BLaER1 (cell line): ENCODE measurements around the gene MAST4.

ENCODE experiments used
- H3K27ac ChIP-seq: shearing (Covaris generic); formaldehyde crosslinking; 2 replicates; pipeline ENCODE4 v1.8.1; 2022
- H3K27me3 ChIP-seq: shearing (Covaris generic); formaldehyde crosslinking; 2 replicates; pipeline ENCODE4 v1.8.1; 2022
- H3K36me3 ChIP-seq: shearing (Covaris generic); formaldehyde crosslinking; 2 replicates; pipeline ENCODE4 v1.8.1; 2022
- H3K4me1 ChIP-seq: shearing (Covaris generic); formaldehyde crosslinking; 2 replicates; pipeline ENCODE4 v1.8.1; 2022
- H3K4me2 ChIP-seq: shearing (Covaris generic); formaldehyde crosslinking; 2 replicates; pipeline ENCODE4 v1.8.1; 2022
- H3K4me3 ChIP-seq: shearing (Covaris generic); formaldehyde crosslinking; 2 replicates; pipeline ENCODE4 v1.8.1; 2022
- H3K9ac ChIP-seq: shearing (Covaris generic); formaldehyde crosslinking; 2 replicates; pipeline ENCODE4 v1.8.1; 2022
- H3K9me3 ChIP-seq: shearing (Covaris generic); formaldehyde crosslinking; 2 replicates; pipeline ENCODE4 v1.8.1; 2022
- H4K20me1 ChIP-seq: shearing (Covaris generic); formaldehyde crosslinking; 2 replicates; pipeline ENCODE4 v1.8.1; 2022
- Cebpa-rat ChIP-seq: shearing (Covaris generic); IDR thresholded peaks from 2 replicates; pipeline ENCODE4 v1.8.1; 2022

The MAST4 gene

GRCh38 chr5:66639037-66639436 is 42.8 kb downstream of the MAST4 start:
- H3K27me3 ChIP-seq = no peaks in the 10 kb centered on the region
- H3K4me2 ChIP-seq = no peak overlapping the region
- H3K27ac ChIP-seq = no peak overlapping the region
- no peaks in the 10 kb centered on the region for H3K9me3 ChIP-seq
- H4K20me1 ChIP-seq = no peaks in the 10 kb centered on the region
- TF ChIP-seq Cebpa-rat = no peak
- no peak overlapping the region for H3K4me3 ChIP-seq
- H3K9ac ChIP-seq = no peak overlapping the region
- H3K36me3 ChIP-seq = no peaks in the 10 kb centered on the region
- H3K4me1 ChIP-seq = peaks cover 8% of the 10 kb centered on the region; the same call in 1 of the 2 replicates

DNA sequence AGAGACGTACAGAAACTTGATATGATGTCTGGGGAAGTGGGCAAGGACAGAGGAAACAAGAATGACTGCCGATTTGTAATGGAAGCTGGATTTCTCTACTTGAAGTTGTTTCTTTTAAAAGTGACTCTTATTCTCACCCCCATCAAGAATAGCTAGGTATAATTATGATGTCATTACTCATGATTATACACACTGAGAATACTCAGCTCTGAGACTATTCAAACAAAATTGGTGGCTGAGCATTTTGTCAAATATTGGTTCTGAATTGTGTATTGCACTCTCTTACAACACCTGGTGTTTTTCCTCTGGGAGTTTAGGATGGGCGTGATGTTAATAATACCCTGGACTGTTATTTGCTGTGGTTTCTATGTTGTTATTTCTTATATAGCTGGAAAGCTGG is 46.3 kb downstream of the MAST4 start:
- Histone ChIP-seq H3K9ac (no peak overlapping the region), H3K36me3 (no peaks in the 10 kb centered on the region), H3K9me3 (no peaks in the 10 kb centered on the region), H3K4me3 (no peak overlapping the region), H3K27ac (no peak overlapping the region), H3K4me1 (peaks cover 8% of the 10 kb centered on the region; the same call in 1 of the 2 replicates), H3K27me3 (no peaks in the 10 kb centered on the region), H4K20me1 (no peaks in the 10 kb centered on the region), H3K4me2 (no peak overlapping the region)
- TF ChIP-seq Cebpa-rat = no peak

- no peak overlapping the region for H3K4me2 ChIP-seq
- H4K20me1 ChIP-seq = no peaks in the 10 kb centered on the region
- H3K27ac ChIP-seq = no peak overlapping the region
- H3K4me1 ChIP-seq = peaks cover 8% of the 10 kb centered on the region; the same call in 1 of the 2 replicates
- TF ChIP-seq Cebpa-rat = no peak
- H3K4me3 ChIP-seq = no peak overlapping the region
- H3K9ac ChIP-seq = no peak overlapping the region
- H3K27me3 ChIP-seq = no peaks in the 10 kb centered on the region
- no peaks in the 10 kb centered on the region for H3K9me3 ChIP-seq
- H3K36me3 ChIP-seq = no peaks in the 10 kb centered on the region
Measured at GRCh38 chr5:66643387-66643786, 47.2 kb downstream of the MAST4 start.

DNA sequence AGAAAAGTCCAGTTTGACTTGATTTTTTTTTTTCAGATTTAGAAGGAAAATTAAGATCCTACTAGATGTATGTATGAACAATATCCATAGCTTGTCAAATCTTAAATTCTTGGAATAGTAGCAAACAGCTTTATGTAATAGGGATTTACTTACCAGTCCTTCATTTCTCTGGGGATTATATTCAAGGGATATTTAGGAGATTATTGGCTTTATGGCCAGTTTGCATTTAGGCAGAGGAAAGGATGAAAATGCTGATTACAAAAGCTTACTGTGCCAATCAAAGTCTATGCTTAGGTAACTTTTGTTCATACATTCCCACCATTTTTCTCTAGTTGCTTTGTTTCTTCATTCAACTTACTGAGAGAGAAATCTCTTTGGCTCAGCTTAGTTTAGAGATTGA is 47.9 kb downstream of the MAST4 start:
- H3K9me3 ChIP-seq = no peaks in the 10 kb centered on the region
- H3K27ac ChIP-seq = no peak overlapping the region
- H3K27me3 ChIP-seq = no peaks in the 10 kb centered on the region
- no peak overlapping the region for H3K4me2 ChIP-seq
- H3K4me1 ChIP-seq = peaks cover 8% of the 10 kb centered on the region; the same call in 1 of the 2 replicates
- TF ChIP-seq Cebpa-rat = no peak
- H4K20me1 ChIP-seq = no peaks in the 10 kb centered on the region
- H3K36me3 ChIP-seq = no peaks in the 10 kb centered on the region
- no peak overlapping the region for H3K9ac ChIP-seq
- H3K4me3 ChIP-seq = no peak overlapping the region

DNA sequence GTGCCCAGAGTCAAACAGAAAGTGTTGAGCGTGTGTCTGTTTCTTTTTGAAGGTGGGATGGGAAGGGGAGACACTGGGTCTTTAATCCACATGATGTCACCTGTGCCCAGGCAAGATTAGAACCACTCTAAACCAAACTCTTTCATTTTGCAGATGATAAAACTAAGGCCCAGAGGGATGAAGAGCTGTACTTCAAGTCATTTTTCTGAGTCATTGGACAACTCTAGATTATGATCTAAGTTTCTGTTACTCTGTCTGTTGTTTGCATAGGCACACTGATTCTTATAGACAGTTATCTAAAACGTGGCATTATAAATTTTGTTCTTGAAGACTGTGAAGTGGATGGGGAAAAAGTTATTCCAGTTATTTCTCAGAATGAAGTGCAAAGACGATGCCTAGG is 48.8 kb downstream of the MAST4 start:
- no peaks in the 10 kb centered on the region for H3K36me3 ChIP-seq
- no peak for TF ChIP-seq Cebpa-rat
- H3K4me2 ChIP-seq = no peak overlapping the region
- peaks cover 5% of the 10 kb centered on the region; the same call in 1 of the 2 replicates for H3K4me1 ChIP-seq
- no peaks in the 10 kb centered on the region for H3K27me3 ChIP-seq
- no peaks in the 10 kb centered on the region for H4K20me1 ChIP-seq
- no peak overlapping the region for H3K9ac ChIP-seq
- H3K9me3 ChIP-seq = no peaks in the 10 kb centered on the region
- no peak overlapping the region for H3K4me3 ChIP-seq
- no peak overlapping the region for H3K27ac ChIP-seq

GRCh38 chr5:66646570-66646969 is 50.4 kb downstream of the MAST4 start:
- Histone ChIP-seq H3K4me1 (no peaks in the 10 kb centered on the region), H3K36me3 (no peaks in the 10 kb centered on the region)

GRCh38 chr5:66647146-66647856 is 51.1 kb downstream of the MAST4 start:
- Histone ChIP-seq H4K20me1 (no peaks in the 10 kb centered on the region), H3K27me3 (no peaks in the 10 kb centered on the region), H3K9me3 (peaks cover 9% of the 10 kb centered on the region), H3K36me3 (no peaks in the 10 kb centered on the region), H3K4me1 (no peaks in the 10 kb centered on the region), H3K4me3 (no peak overlapping the region), H3K27ac (no peak overlapping the region), H3K9ac (no peak overlapping the region), H3K4me2 (no peak overlapping the region)
- TF ChIP-seq Cebpa-rat = no peak

More at GRCh38 chr5:66646570-66646969, 50.4 kb downstream of the MAST4 start:
- TF ChIP-seq Cebpa-rat = no peak
- H3K4me2 ChIP-seq = no peak overlapping the region
- H3K27ac ChIP-seq = no peak overlapping the region
- H4K20me1 ChIP-seq = no peaks in the 10 kb centered on the region
- peaks cover 6% of the 10 kb centered on the region for H3K9me3 ChIP-seq
- no peaks in the 10 kb centered on the region for H3K27me3 ChIP-seq
- no peak overlapping the region for H3K9ac ChIP-seq
- no peak overlapping the region for H3K4me3 ChIP-seq

GRCh38 chr5:66652818-66653217 is 56.6 kb downstream of the MAST4 start:
- TF ChIP-seq Cebpa-rat = no peak
- Histone ChIP-seq H3K4me2 (no peak overlapping the region), H3K27me3 (no peaks in the 10 kb centered on the region), H4K20me1 (no peaks in the 10 kb centered on the region), H3K4me3 (no peak overlapping the region), H3K4me1 (no peaks in the 10 kb centered on the region), H3K36me3 (no peaks in the 10 kb centered on the region), H3K27ac (no peak overlapping the region), H3K9me3 (peaks cover 9% of the 10 kb centered on the region), H3K9ac (no peak overlapping the region)

- Histone ChIP-seq H3K27me3 (no peaks in the 10 kb centered on the region), H3K36me3 (no peaks in the 10 kb centered on the region), H4K20me1 (no peaks in the 10 kb centered on the region), H3K4me2 (no peak overlapping the region), H3K9ac (no peak overlapping the region), H3K9me3 (peaks cover 9% of the 10 kb centered on the region), H3K27ac (no peak overlapping the region), H3K4me1 (no peaks in the 10 kb centered on the region), H3K4me3 (no peak overlapping the region)
- no peak for TF ChIP-seq Cebpa-rat
Measured at GRCh38 chr5:66653325-66653724, 57.1 kb downstream of the MAST4 start.

DNA sequence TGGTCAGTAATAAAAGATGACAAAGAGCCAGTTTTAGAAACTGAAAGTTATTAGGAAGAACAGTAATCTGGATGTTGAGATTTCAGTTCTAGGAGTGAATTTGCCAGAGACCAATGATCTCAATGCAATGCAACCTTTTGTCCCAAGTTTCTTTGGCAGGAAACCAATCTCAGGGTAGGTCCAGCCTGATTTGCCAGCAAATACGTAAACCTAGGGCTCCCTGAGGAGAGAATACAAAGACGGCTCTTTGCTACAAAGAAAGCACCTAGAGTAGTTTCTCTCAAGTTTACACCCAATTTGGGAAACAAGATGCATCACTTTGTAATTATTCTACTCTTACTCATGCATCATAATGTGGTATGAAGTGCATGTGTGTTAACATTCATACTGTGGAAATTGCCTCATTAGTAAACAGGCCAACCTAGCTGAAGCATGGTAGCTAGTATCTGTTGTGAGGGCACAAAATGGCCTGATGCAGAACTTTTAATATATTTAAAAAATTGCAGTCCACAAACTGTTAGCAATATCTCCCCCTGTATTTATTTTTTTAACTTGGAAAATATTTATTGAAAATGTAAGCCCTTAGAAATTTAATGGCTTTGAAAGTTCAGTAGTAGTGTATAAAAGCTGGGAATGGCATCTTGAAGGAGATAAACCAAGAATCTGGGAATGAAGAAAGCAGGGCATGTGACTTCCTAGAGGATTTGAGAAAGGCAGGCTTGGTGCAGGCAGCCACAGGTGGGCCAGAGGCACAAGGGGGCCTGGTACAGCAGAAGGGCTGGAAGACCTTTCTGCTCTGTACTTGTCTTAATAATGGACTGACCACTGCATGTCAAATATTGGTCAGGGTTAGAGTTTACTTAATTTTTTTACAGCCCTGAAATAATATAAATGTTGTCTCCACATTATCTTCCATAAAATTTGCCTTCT is 59.5 kb downstream of the MAST4 start:
- Histone ChIP-seq H3K9me3 (peaks cover 8% of the 10 kb centered on the region), H3K4me2 (no peak overlapping the region), H4K20me1 (no peaks in the 10 kb centered on the region), H3K27me3 (no peaks in the 10 kb centered on the region), H3K4me1 (no peaks in the 10 kb centered on the region), H3K27ac (no peak overlapping the region), H3K9ac (no peak overlapping the region), H3K36me3 (no peaks in the 10 kb centered on the region), H3K4me3 (no peak overlapping the region)
- no peak for TF ChIP-seq Cebpa-rat
